Measurements from ENCODE around the gene PRKN. TPM values are rescaled to one million over a fixed set of nuclear protein-coding genes. Genes with fewer than 3 reads are reported as not detected.

Gene PRKN
- total RNA-seq, 1 experiment from 2014 or later: 2.0 TPM

- Histone ChIP-seq H2BK120ac (ENCODE audit: low read depth, low read length, poor library complexity, severe bottlenecking) (no peak overlapping the region), H3K4me2 (ENCODE audit: insufficient read depth, insufficient read length, low read length) (no peak overlapping the region), H4K20me1 (ENCODE audit: control insufficient read depth, insufficient read depth, insufficient read length) (no peaks in the 10 kb centered on the region), H3K27me3 (ENCODE audit: insufficient read depth, low read length) (no peaks in the 10 kb centered on the region), H3K9ac (ENCODE audit: extremely low read depth, insufficient read length, low read length) (no peak overlapping the region), H2BK12ac (ENCODE audit: insufficient read length, low read depth, low read length) (no peak overlapping the region), H3K79me2 (ENCODE audit: insufficient read depth, low read length) (no peaks in the 10 kb centered on the region), H2BK5ac (ENCODE audit: insufficient read length, low read length) (no peak overlapping the region), H3K4ac (ENCODE audit: low read depth, low read length) (no peak overlapping the region), H2BK15ac (ENCODE audit: low read depth, low read length) (no peak overlapping the region), H3K9me3 (ENCODE audit: control insufficient read depth, low read depth, low read length) (no peaks in the 10 kb centered on the region), H3K18ac (ENCODE audit: insufficient read length, low read depth, low read length) (no peak overlapping the region), H2BK20ac (ENCODE audit: low read depth, low read length, poor library complexity, severe bottlenecking) (no peak overlapping the region), H4K5ac (ENCODE audit: insufficient read length, low read depth, low read length) (no peak overlapping the region), H3K14ac (ENCODE audit: insufficient read depth, low read length) (no peak overlapping the region), H4K91ac (ENCODE audit: insufficient read length, low read depth, low read length) (no peak overlapping the region), H3K27ac (ENCODE audit: insufficient read length, low read depth, low read length) (no peak overlapping the region), H3K4me1 (ENCODE audit: insufficient read depth, low read length) (no peaks in the 10 kb centered on the region), H4K8ac (replicated peaks; ENCODE audit: insufficient read length, low read depth, low read length) (no peak overlapping the region), H3K23me2 (ENCODE audit: insufficient read length, low read depth, low read length, poor library complexity, severe bottlenecking) (no peaks in the 10 kb centered on the region), H2AK5ac (ENCODE audit: insufficient read length, low read length) (no peak overlapping the region), H3T11ph (ENCODE audit: low read length) (no peak overlapping the region), H3K56ac (ENCODE audit: insufficient read length, low read depth, low read length) (no peak overlapping the region), H3K79me1 (ENCODE audit: insufficient read depth, low read depth, low read length, poor library complexity, severe bottlenecking) (no peaks in the 10 kb centered on the region), H3K23ac (ENCODE audit: insufficient read length, low read depth, low read length) (no peak overlapping the region), H2AFZ (ENCODE audit: low read length) (no peak overlapping the region)
- Mint-ChIP-seq H3K4me3 (no peak overlapping the region), H3K4me1 (peaks cover 14 to 23% of the 10 kb centered on the region in 2 experiments), H3K36me3 (ENCODE audit: insufficient read depth in 1 of 3, low read depth in 3 of 3) (no peaks in the 10 kb centered on the region), H3K27me3 (ENCODE audit: low read depth) (no peaks in the 10 kb centered on the region), H3K9me3 (peaks cover 3 to 5% of the 10 kb centered on the region in 2 experiments; a peak in 2 of 5 replicates), H3K27ac (no peak overlapping the region)
- no peak for TF ChIP-seq CTCF (conservative IDR thresholded peaks at IDR 0.05)
- DNase-seq: no peak
- no CpG with 5 or more reads among the region's 4 CpGs for WGBS (ENCODE audit: extremely low coverage, insufficient read length, low lambda C conversion rate)
Measured at GRCh38 chr6:162154001-162154400, 573.6 kb downstream of the PRKN start.
